H9 (cell line): ENCODE data around the gene CCDC12. TPM values are rescaled to one million over a fixed set of nuclear protein-coding genes. Genes with fewer than 3 reads are reported as not detected.
"Not testable (repeated sequence)": the region's sequence is repeated elsewhere in the genome, so short reads cannot be mapped to it uniquely, and the experiment has no call there.

Experiments
- DNase-seq: peaks from one replicate; pipeline ENCODE4 v3.0.0-alpha.2; 2017
- H2AFZ ChIP-seq: one replicate; pipeline ENCODE4 v1.6.1; 2013; ENCODE audit warnings: mild to moderate bottlenecking, low read length, control low read depth, moderate library complexity
- H2AK5ac ChIP-seq: 2 replicates; pipeline ENCODE4 v1.6.1; 2013; ENCODE audit warnings: low read length, control low read depth, mixed read lengths; ENCODE audit not compliant: insufficient read length
- H2BK120ac ChIP-seq: one replicate; pipeline ENCODE4 v1.6.1; 2013; ENCODE audit warnings: low read depth, mild to moderate bottlenecking, low read length, control low read depth, inconsistent platforms; ENCODE audit not compliant: poor library complexity, severe bottlenecking
- H2BK12ac ChIP-seq: 2 replicates; pipeline ENCODE4 v1.6.1; 2013; ENCODE audit warnings: low read length, control low read depth, mixed read lengths, low read depth; ENCODE audit not compliant: insufficient read length
- H2BK15ac ChIP-seq: 2 replicates; pipeline ENCODE4 v1.6.1; 2013; ENCODE audit warnings: low read depth, low read length, control low read depth
- H2BK20ac ChIP-seq: one replicate; pipeline ENCODE4 v1.6.1; 2013; ENCODE audit warnings: low read depth, mild to moderate bottlenecking, low read length, control low read depth, inconsistent platforms; ENCODE audit not compliant: poor library complexity, severe bottlenecking
- H2BK5ac ChIP-seq: 2 replicates; pipeline ENCODE4 v1.6.1; 2013; ENCODE audit warnings: low read length, control low read depth, mixed read lengths; ENCODE audit not compliant: insufficient read length
- H3K14ac ChIP-seq: 2 replicates; pipeline ENCODE4 v1.6.1; 2013; ENCODE audit warnings: low read length, control low read depth; ENCODE audit not compliant: insufficient read depth
- H3K18ac ChIP-seq: 2 replicates; pipeline ENCODE4 v1.6.1; 2013; ENCODE audit warnings: low read depth, mild to moderate bottlenecking, mixed read lengths, low read length, control low read depth; ENCODE audit not compliant: insufficient read length
- H3K23ac ChIP-seq: 2 replicates; pipeline ENCODE4 v1.6.1; 2013; ENCODE audit warnings: low read length, control low read depth, mixed read lengths, low read depth; ENCODE audit not compliant: insufficient read length
- H3K23me2 ChIP-seq: 2 replicates; pipeline ENCODE4 v1.6.1; 2013; ENCODE audit warnings: low read depth, mild to moderate bottlenecking, mixed read lengths, low read length, control low read depth; ENCODE audit not compliant: insufficient read length, poor library complexity, severe bottlenecking
- H3K27ac ChIP-seq: 2 replicates; pipeline ENCODE4 v1.5.1; 2013; ENCODE audit warnings: low read length, control low read depth, mixed read lengths, low read depth; ENCODE audit not compliant: insufficient read length
- H3K27me3 ChIP-seq: 2 replicates; pipeline ENCODE4 v1.6.1; 2013; ENCODE audit warnings: low read length, control low read depth, inconsistent platforms; ENCODE audit not compliant: insufficient read depth
- H3K4ac ChIP-seq: 2 replicates; pipeline ENCODE4 v1.6.1; 2013; ENCODE audit warnings: low read depth, mild to moderate bottlenecking, control low read depth, inconsistent platforms, low read length, moderate library complexity
- H3K4me1 ChIP-seq: 2 replicates; pipeline ENCODE4 v1.6.1; 2013; ENCODE audit warnings: low read length, control low read depth, inconsistent platforms; ENCODE audit not compliant: insufficient read depth
- H3K4me2 ChIP-seq: 2 replicates; pipeline ENCODE4 v1.6.1; 2013; ENCODE audit warnings: low read length, control low read depth, mixed read lengths; ENCODE audit not compliant: insufficient read length, insufficient read depth
- H3K56ac ChIP-seq: 2 replicates; pipeline ENCODE4 v1.6.1; 2013; ENCODE audit warnings: low read depth, mild to moderate bottlenecking, mixed read lengths, low read length, control low read depth; ENCODE audit not compliant: insufficient read length
- H3K79me1 ChIP-seq: 2 replicates; pipeline ENCODE4 v1.6.1; 2013; ENCODE audit warnings: low read depth, mild to moderate bottlenecking, moderate library complexity, low read length, control low read depth, inconsistent platforms; ENCODE audit not compliant: insufficient read depth, poor library complexity, severe bottlenecking
- H3K79me2 ChIP-seq: 2 replicates; pipeline ENCODE4 v1.6.1; 2013; ENCODE audit warnings: low read length, control low read depth, inconsistent platforms; ENCODE audit not compliant: insufficient read depth
- H3K9ac ChIP-seq: 2 replicates; pipeline ENCODE4 v1.6.1; 2013; ENCODE audit warnings: low read length, control low read depth, mixed read lengths; ENCODE audit not compliant: insufficient read length; ENCODE audit errors: extremely low read depth
- H3K9me3 ChIP-seq: one replicate; pipeline ENCODE4 v1.6.1; 2013; ENCODE audit warnings: low read depth, low read length, inconsistent platforms; ENCODE audit not compliant: control insufficient read depth
- H3T11ph ChIP-seq: one replicate; pipeline ENCODE4 v1.6.1; 2013; ENCODE audit warnings: mild to moderate bottlenecking, low read length, control low read depth, inconsistent platforms
- H4K20me1 ChIP-seq: one replicate; pipeline ENCODE4 v1.6.1; 2013; ENCODE audit not compliant: control insufficient read depth, insufficient read length, insufficient read depth
- H4K5ac ChIP-seq: 2 replicates; pipeline ENCODE4 v1.6.1; 2013; ENCODE audit warnings: low read depth, mild to moderate bottlenecking, mixed read lengths, low read length, control low read depth; ENCODE audit not compliant: insufficient read length
- H4K8ac ChIP-seq: replicated peaks from 2 replicates; pipeline ENCODE4 v1.6.1; 2013; ENCODE audit warnings: low read length, control low read depth, mixed read lengths, low read depth; ENCODE audit not compliant: insufficient read length
- H4K91ac ChIP-seq: 2 replicates; pipeline ENCODE4 v1.6.1; 2013; ENCODE audit warnings: low read depth, mild to moderate bottlenecking, moderate library complexity, mixed read lengths, low read length, control low read depth; ENCODE audit not compliant: insufficient read length
- H3K27ac Mint-ChIP-seq, 3 experiments: 2 replicates in 2 of 3; 3 replicates in 1 of 3; pipeline ENCODE4 v1.8.0; 2020 to 2021; ENCODE audit warnings: mixed read lengths in 3 of 3, mild to moderate bottlenecking in 1 of 3, moderate library complexity in 1 of 3
- H3K27me3 Mint-ChIP-seq: 2 replicates; pipeline ENCODE4 v1.8.0; 2021; ENCODE audit warnings: low read depth, mild to moderate bottlenecking, moderate library complexity, mixed read lengths
- H3K36me3 Mint-ChIP-seq, 3 experiments: 2 replicates in 2 of 3; 3 replicates in 1 of 3; pipeline ENCODE4 v1.8.0; 2020 to 2021; ENCODE audit warnings: low read depth in 3 of 3, mixed read lengths in 3 of 3; ENCODE audit not compliant: insufficient read depth in 1 of 3
- H3K4me1 Mint-ChIP-seq, 2 experiments: 2 replicates each; pipeline ENCODE4 v1.8.0; 2020; ENCODE audit warnings: mixed read lengths in 2 of 2
- H3K4me3 Mint-ChIP-seq, 2 experiments: 2 replicates in 1 of 2; 3 replicates in 1 of 2; pipeline ENCODE4 v1.8.0; 2020 to 2021; ENCODE audit warnings: mild to moderate bottlenecking in 2 of 2, mixed read lengths in 2 of 2, moderate library complexity in 1 of 2
- H3K9me3 Mint-ChIP-seq, 2 experiments: 2 replicates in 1 of 2; 3 replicates in 1 of 2; pipeline ENCODE4 v1.8.0; 2020; ENCODE audit warnings: mild to moderate bottlenecking in 2 of 2, mixed read lengths in 2 of 2, moderate library complexity in 1 of 2
- WGBS: extraction: QIAGEN DNeasy Blood & Tissue Kit; methylation state at CpG from one replicate; pipeline ENCODE4 v1.1.7; 2013; ENCODE audit warnings: missing lambda C conversion rate, low lambda C conversion rate, mixed read lengths; ENCODE audit not compliant: insufficient read length; ENCODE audit errors: extremely low coverage; 5-methylcytosine and 5-hydroxymethylcytosine counted together
- total RNA-seq: library from RNA; stranded (reverse); gene quantifications from 2 replicates; pipeline ENCODE4 v1.2.1, GENCODE V29; 2021
- TF ChIP-seq, protein P1 (sequence below): fragments of 200-600 bp; sonication (generic); conservative IDR thresholded peaks from 3 replicates; pipeline ENCODE4 v1.8.0; 2021; ENCODE audit warnings: antibody characterized with exemption, mild to moderate bottlenecking

CCDC12 gene
- total RNA-seq, 1 experiment from 2014 or later: 54.0 TPM

DNA sequence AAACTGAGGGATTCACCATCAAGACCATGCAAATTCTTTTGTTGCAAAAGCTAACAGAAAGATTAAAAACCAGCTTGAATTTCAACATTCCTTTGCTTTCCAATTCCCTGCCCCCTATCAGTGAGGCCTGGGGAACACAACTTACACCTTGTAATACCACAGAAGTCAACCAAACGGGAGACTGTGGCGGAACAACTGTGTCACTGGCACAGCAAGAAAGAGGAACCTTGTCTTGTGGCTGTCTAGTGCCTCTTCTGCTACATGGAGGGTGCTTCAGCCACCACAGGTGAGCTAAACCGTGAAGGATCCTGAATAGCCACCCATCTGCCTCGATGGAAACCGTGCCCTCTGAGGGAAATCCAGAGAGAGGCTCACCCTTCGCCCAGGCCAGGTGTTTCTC lies 11.4 kb downstream of the CCDC12 start:
- H3K4me1 Mint-ChIP-seq: peaks cover 44% of the 10 kb centered on the region in 2 experiments
- Histone ChIP-seq H3K27ac (no peak overlapping the region), H4K5ac (no peak overlapping the region), H2BK15ac (no peak overlapping the region), H3K79me2 (peaks cover 52% of the 10 kb centered on the region), H2AK5ac (no peak overlapping the region), H3K56ac (no peak overlapping the region), H3K4me1 (peaks cover 3% of the 10 kb centered on the region; the same call in 1 of the 2 replicates), H3K14ac (no peak overlapping the region), H3K27me3 (no peaks in the 10 kb centered on the region), H3T11ph (no peak overlapping the region), H3K23me2 (no peaks in the 10 kb centered on the region), H3K4me2 (no peak overlapping the region), H2BK12ac (no peak overlapping the region), H2BK5ac (no peak overlapping the region), H3K9me3 (no peaks in the 10 kb centered on the region), H4K20me1 (peaks cover 3% of the 10 kb centered on the region), H3K9ac (no peak overlapping the region), H4K8ac (no peak overlapping the region), H2AFZ (no peak overlapping the region), H3K23ac (no peak overlapping the region), H2BK20ac (no peak overlapping the region), H4K91ac (no peak overlapping the region), H3K18ac (no peak overlapping the region), H2BK120ac (no peak overlapping the region), H3K4ac (no peak overlapping the region), H3K79me1 (peaks cover 14% of the 10 kb centered on the region)
- no peak overlapping the region for H3K27ac Mint-ChIP-seq
- no peak overlapping the region for H3K4me3 Mint-ChIP-seq
- WGBS: no CpG with 5 or more reads among the region's 6 CpGs
- no peak for DNase-seq
- TF ChIP-seq, protein P1, sequence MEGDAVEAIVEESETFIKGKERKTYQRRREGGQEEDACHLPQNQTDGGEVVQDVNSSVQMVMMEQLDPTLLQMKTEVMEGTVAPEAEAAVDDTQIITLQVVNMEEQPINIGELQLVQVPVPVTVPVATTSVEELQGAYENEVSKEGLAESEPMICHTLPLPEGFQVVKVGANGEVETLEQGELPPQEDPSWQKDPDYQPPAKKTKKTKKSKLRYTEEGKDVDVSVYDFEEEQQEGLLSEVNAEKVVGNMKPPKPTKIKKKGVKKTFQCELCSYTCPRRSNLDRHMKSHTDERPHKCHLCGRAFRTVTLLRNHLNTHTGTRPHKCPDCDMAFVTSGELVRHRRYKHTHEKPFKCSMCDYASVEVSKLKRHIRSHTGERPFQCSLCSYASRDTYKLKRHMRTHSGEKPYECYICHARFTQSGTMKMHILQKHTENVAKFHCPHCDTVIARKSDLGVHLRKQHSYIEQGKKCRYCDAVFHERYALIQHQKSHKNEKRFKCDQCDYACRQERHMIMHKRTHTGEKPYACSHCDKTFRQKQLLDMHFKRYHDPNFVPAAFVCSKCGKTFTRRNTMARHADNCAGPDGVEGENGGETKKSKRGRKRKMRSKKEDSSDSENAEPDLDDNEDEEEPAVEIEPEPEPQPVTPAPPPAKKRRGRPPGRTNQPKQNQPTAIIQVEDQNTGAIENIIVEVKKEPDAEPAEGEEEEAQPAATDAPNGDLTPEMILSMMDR: no peak
- peaks cover 6 to 21% of the 10 kb centered on the region in 2 experiments; a peak in 4 of 5 replicates for H3K9me3 Mint-ChIP-seq
- H3K36me3 Mint-ChIP-seq: peaks cover 32 to 39% (median 38%) of the 10 kb centered on the region in 3 experiments
- no peaks in the 10 kb centered on the region for H3K27me3 Mint-ChIP-seq

DNA sequence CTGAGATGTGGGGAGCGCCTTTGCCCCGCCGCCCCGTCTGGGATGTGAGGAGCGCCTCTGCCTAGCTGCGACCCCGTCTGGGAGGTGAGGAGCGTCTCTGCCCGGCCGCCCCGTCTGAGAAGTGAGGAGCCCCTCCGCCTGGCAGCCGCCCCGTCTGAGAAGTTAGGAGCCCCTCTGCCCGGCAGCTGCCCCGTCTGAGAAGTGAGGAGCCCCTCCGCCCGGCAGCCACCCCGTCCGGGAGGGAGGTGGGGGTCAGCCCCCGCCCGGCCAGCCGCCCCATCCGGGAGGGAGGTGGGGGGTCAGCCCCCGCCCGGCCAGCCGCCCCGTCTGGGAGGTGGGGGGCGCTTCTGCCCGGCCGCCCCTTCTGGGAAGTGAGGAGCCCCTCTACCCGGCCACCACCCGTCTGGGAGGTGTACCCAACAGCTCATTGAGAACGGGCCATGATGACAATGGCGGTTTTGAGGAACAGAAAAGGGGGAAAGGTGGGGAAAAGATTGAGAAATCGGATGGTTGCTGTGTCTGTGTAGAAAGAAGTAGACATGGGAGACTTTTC lies 12.4 kb downstream of the CCDC12 start:
- not testable (repeated sequence) for H3K56ac ChIP-seq, H3K4ac ChIP-seq, H3K23ac ChIP-seq, H3K14ac ChIP-seq, H3K23me2 ChIP-seq, H3K27ac ChIP-seq, H3K4me1 ChIP-seq, H2AFZ ChIP-seq, H2AK5ac ChIP-seq, H3K79me1 ChIP-seq, H3K27me3 Mint-ChIP-seq, DNase-seq, H4K20me1 ChIP-seq, H2BK15ac ChIP-seq, H4K5ac ChIP-seq, H2BK5ac ChIP-seq, H3K4me2 ChIP-seq, H3K4me3 Mint-ChIP-seq, H2BK20ac ChIP-seq, H4K91ac ChIP-seq, H3K27ac Mint-ChIP-seq, H2BK120ac ChIP-seq, H3K9me3 ChIP-seq, H3K27me3 ChIP-seq, H3K18ac ChIP-seq, H3T11ph ChIP-seq, H3K9ac ChIP-seq, H4K8ac ChIP-seq, H2BK12ac ChIP-seq
- peaks cover 53% of the 10 kb centered on the region for H3K79me2 ChIP-seq
- peaks cover 32 to 37% (median 36%) of the 10 kb centered on the region in 3 experiments for H3K36me3 Mint-ChIP-seq
- H3K9me3 Mint-ChIP-seq: peaks cover 6 to 21% of the 10 kb centered on the region in 2 experiments; a peak in 4 of 5 replicates
- no CpG with 5 or more reads among the region's 36 CpGs for WGBS
- peaks cover 49 to 53% of the 10 kb centered on the region in 2 experiments for H3K4me1 Mint-ChIP-seq
